Smooth muscle cell (in vitro differentiated cells): ENCODE data around the gene CFAP107. TPM values are rescaled to one million over a fixed set of nuclear protein-coding genes. Genes with fewer than 3 reads are reported as not detected.
"Not testable (repeated sequence)": the region's sequence is repeated elsewhere in the genome, so short reads cannot be mapped to it uniquely, and the experiment has no call there.

Source experiments
- DNase-seq: peaks from one replicate; lab custom pipeline; 2025; ENCODE audit not compliant: unreplicated experiment; lab: John Stamatoyannopoulos, UW
- H2AFZ ChIP-seq: fragments of 200-600 bp; sonication (generic); 2 replicates; pipeline ENCODE4 v1.6.0; 2016; ENCODE audit warnings: antibody characterized with exemption, low read depth, mild to moderate bottlenecking
- H3F3A ChIP-seq: fragments of 200-600 bp; sonication (generic); 2 replicates; pipeline ENCODE4 v1.6.0; 2017; ENCODE audit warnings: antibody characterized with exemption, low read depth
- H3K27ac ChIP-seq: fragments of 200-600 bp; sonication (generic); 2 replicates; pipeline ENCODE4 v1.5.1; 2016; ENCODE audit warnings: low read depth, mild to moderate bottlenecking
- H3K27me3 ChIP-seq: fragments of 200-600 bp; sonication (generic); 2 replicates; pipeline ENCODE4 v1.6.1; 2016; ENCODE audit warnings: low read depth, mild to moderate bottlenecking
- H3K36me3 ChIP-seq: fragments of 200-600 bp; sonication (generic); 2 replicates; pipeline ENCODE4 v1.5.1; 2016; ENCODE audit warnings: low read depth
- H3K4me1 ChIP-seq: fragments of 200-600 bp; sonication (generic); 2 replicates; pipeline ENCODE4 v1.5.1; 2016; ENCODE audit warnings: low read depth
- H3K4me2 ChIP-seq: fragments of 200-600 bp; sonication (generic); 2 replicates; pipeline ENCODE4 v1.6.0; 2016; ENCODE audit warnings: mild to moderate bottlenecking
- H3K4me3 ChIP-seq: fragments of 200-600 bp; sonication (generic); 2 replicates; pipeline ENCODE4 v1.5.1; 2016; ENCODE audit warnings: mild to moderate bottlenecking
- H3K79me2 ChIP-seq: fragments of 200-600 bp; sonication (generic); 2 replicates; pipeline ENCODE4 v1.6.0; 2016; ENCODE audit warnings: low read depth, mild to moderate bottlenecking
- H3K9ac ChIP-seq: fragments of 200-600 bp; sonication (generic); 2 replicates; pipeline ENCODE4 v1.6.0; 2016; ENCODE audit warnings: low read depth
- H3K9me3 ChIP-seq: fragments of 200-600 bp; sonication (generic); replicated peaks from 2 replicates; pipeline ENCODE4 v1.5.1; 2016; ENCODE audit warnings: low read depth
- H4K20me1 ChIP-seq: fragments of 200-600 bp; sonication (generic); 2 replicates; pipeline ENCODE4 v1.6.0; 2016; ENCODE audit warnings: low read depth
- WGBS: methylation state at CpG from one replicate; pipeline ENCODE4 v1.1.7; 2016; ENCODE audit warnings: low lambda C conversion rate; 5-methylcytosine and 5-hydroxymethylcytosine counted together
- polyA plus RNA-seq: library from polyadenylated mRNA; unstranded; fragments of >200 nt; fragmentation: Nextera tagmentation; extraction: Ambion mirVana; gene quantifications from 2 replicates; pipeline ENCODE4 v1.2.1, GENCODE V29; 2016
- total RNA-seq: library from RNA; depleted of rRNA; stranded (reverse); fragments of >200 nt; gene quantifications from 2 replicates; pipeline ENCODE4 v1.2.3, GENCODE V29; 2014
- TF ChIP-seq, protein P1 (sequence below): fragments of 200-600 bp; sonication (generic); IDR thresholded peaks from 2 replicates; pipeline ENCODE4 v1.5.1; 2017; ENCODE audit warnings: borderline replicate concordance, mild to moderate bottlenecking, antibody characterized with exemption; ENCODE audit not compliant: insufficient read depth, poor library complexity, severe bottlenecking

CFAP107 gene
- total and polyA plus RNA-seq, 2 experiments from 2014 or later, result not detected

DNA sequence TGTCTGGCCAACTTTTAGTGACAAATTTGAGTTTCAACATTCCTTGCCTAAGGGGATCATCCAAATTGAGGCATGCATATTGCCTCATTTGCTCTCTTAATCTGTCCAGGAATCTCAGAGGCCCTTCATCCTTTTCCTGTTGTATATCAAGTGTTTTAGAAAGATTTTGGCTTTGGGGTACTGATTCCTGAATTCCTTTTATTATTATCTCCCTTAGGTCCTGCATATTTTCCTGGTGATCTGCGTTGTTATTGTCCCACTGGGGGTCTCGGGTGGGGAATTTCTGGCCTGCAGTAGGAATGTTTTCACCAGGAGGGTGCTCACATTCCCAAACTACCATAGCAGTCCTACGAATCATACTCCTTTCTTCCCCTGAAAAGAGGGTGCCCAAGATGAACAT, 34.5 kb upstream of the CFAP107 start:
- Histone ChIP-seq H3K4me3 (no peak overlapping the region), H3K36me3 (no peaks in the 10 kb centered on the region), H2AFZ (no peak overlapping the region), H3K9me3 (no peaks in the 10 kb centered on the region), H3K9ac (no peak overlapping the region), H3F3A (no peaks in the 10 kb centered on the region), H3K27ac (no peak overlapping the region), H3K79me2 (no peaks in the 10 kb centered on the region), H3K27me3 (no peaks in the 10 kb centered on the region), H4K20me1 (no peaks in the 10 kb centered on the region), H3K4me1 (no peaks in the 10 kb centered on the region), H3K4me2 (no peak overlapping the region)
- 41% methylated on average over 3 of the region's 3 CpGs for WGBS
- DNase-seq, result no peak
- TF ChIP-seq, protein P1, sequence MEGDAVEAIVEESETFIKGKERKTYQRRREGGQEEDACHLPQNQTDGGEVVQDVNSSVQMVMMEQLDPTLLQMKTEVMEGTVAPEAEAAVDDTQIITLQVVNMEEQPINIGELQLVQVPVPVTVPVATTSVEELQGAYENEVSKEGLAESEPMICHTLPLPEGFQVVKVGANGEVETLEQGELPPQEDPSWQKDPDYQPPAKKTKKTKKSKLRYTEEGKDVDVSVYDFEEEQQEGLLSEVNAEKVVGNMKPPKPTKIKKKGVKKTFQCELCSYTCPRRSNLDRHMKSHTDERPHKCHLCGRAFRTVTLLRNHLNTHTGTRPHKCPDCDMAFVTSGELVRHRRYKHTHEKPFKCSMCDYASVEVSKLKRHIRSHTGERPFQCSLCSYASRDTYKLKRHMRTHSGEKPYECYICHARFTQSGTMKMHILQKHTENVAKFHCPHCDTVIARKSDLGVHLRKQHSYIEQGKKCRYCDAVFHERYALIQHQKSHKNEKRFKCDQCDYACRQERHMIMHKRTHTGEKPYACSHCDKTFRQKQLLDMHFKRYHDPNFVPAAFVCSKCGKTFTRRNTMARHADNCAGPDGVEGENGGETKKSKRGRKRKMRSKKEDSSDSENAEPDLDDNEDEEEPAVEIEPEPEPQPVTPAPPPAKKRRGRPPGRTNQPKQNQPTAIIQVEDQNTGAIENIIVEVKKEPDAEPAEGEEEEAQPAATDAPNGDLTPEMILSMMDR, result no peak

DNA sequence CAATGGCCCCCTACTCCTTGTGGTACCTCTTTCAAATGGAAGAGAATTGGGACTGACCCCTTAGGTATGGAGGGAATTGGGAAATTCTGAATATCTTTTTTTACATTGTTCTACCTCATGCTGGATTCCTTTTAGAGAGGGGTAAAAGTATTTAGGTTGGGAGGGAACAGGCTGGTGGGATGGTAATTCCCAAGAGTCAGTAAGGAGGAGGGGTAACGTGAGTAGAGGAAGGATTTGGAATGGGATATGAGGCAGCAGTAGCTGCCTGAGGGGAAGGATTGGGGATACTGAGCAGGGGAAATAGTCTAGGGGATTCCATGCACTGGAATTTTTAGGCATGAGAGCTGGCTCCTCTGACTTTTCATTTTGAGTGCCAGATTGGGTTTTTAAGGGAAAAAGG, 33.9 kb upstream of the CFAP107 start:
- H3K79me2 ChIP-seq, result no peaks in the 10 kb centered on the region
- H3F3A ChIP-seq, result no peaks in the 10 kb centered on the region
- no peaks in the 10 kb centered on the region for H3K36me3 ChIP-seq
- no peaks in the 10 kb centered on the region for H3K9me3 ChIP-seq
- no peak overlapping the region for H3K4me2 ChIP-seq
- H3K4me3 ChIP-seq, result no peak overlapping the region
- WGBS, result 74% methylated on average over 1 of the region's 1 CpG
- TF ChIP-seq, protein P1, result no peak
- no peak for DNase-seq
- H3K4me1 ChIP-seq, result no peaks in the 10 kb centered on the region
- no peak overlapping the region for H3K27ac ChIP-seq
- H4K20me1 ChIP-seq, result no peaks in the 10 kb centered on the region
- no peaks in the 10 kb centered on the region for H3K27me3 ChIP-seq
- no peak overlapping the region for H3K9ac ChIP-seq
- H2AFZ ChIP-seq, result no peak overlapping the region

DNA sequence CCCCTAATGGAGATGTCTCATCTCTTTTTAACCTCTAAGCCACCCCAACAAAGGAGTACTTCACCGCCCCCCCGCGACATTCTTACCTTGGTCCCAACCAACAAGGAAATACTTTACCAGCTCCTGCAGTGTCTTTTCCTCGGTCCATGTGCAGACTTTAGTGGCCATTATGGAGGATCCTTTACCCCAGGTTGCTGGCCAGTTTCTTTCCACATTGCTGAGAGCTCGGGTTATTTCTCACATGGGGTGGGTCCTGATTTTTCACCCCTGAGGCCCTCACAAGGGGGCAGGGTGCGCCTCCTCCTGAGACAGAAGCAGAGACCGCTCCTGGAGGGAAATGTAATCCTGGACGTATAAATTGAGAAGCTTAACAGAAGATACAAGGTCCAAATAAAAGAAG, 33.1 kb upstream of the CFAP107 start:
- 69% methylated on average over 8 of the region's 8 CpGs for WGBS

GRCh38 chr1:12713651-12714050, 32.3 kb upstream of the CFAP107 start:
- not testable (repeated sequence) for H3F3A ChIP-seq, H3K4me3 ChIP-seq, H3K79me2 ChIP-seq, H3K4me2 ChIP-seq, H4K20me1 ChIP-seq, H3K9ac ChIP-seq, H3K27me3 ChIP-seq, H3K36me3 ChIP-seq, H3K27ac ChIP-seq, H2AFZ ChIP-seq, H3K9me3 ChIP-seq, H3K4me1 ChIP-seq, DNase-seq
- 69% methylated on average over 4 of the region's 5 CpGs for WGBS

More for the DNA sequence above, 33.1 kb upstream of the CFAP107 start:
- H3K36me3 ChIP-seq, result no peaks in the 10 kb centered on the region
- H3F3A ChIP-seq, result no peaks in the 10 kb centered on the region
- H3K27ac ChIP-seq, result no peak overlapping the region
- H3K4me1 ChIP-seq, result no peaks in the 10 kb centered on the region
- H3K9me3 ChIP-seq, result no peaks in the 10 kb centered on the region
- no peaks in the 10 kb centered on the region for H4K20me1 ChIP-seq
- H2AFZ ChIP-seq, result no peak overlapping the region
- H3K79me2 ChIP-seq, result no peaks in the 10 kb centered on the region
- H3K4me3 ChIP-seq, result no peak overlapping the region
- no peak overlapping the region for H3K9ac ChIP-seq
- TF ChIP-seq, protein P1, result no peak
- DNase-seq, result no peak
- H3K4me2 ChIP-seq, result no peak overlapping the region
- no peaks in the 10 kb centered on the region for H3K27me3 ChIP-seq
